Thyroid gland (tissue), 4 donors: ENCODE measurements around the gene SPATA13.

Source experiments
- POLR2A ChIP-seq, 2 donors: fragments of 450-650 bp; IDR thresholded peaks; one replicate each; pipeline ENCODE4 v1.6.1; 2017; ENCODE audit warnings: antibody characterized with exemption in 2 of 2, mild to moderate bottlenecking in 2 of 2, moderate library complexity in 1 of 2
- TF ChIP-seq, protein P1 (sequence below), 6 experiments: fragments of 200-600 bp in 3 of 6; fragments of 450-650 bp in 3 of 6; sonication (generic) in 3 of 6; IDR thresholded peaks; one replicate each; pipeline ENCODE4 v1.5.1; 2016 to 2019; ENCODE audit warnings: antibody characterized with exemption in 6 of 6, mild to moderate bottlenecking in 2 of 6, inconsistent platforms in 1 of 6, moderate library complexity in 1 of 6

DNA sequence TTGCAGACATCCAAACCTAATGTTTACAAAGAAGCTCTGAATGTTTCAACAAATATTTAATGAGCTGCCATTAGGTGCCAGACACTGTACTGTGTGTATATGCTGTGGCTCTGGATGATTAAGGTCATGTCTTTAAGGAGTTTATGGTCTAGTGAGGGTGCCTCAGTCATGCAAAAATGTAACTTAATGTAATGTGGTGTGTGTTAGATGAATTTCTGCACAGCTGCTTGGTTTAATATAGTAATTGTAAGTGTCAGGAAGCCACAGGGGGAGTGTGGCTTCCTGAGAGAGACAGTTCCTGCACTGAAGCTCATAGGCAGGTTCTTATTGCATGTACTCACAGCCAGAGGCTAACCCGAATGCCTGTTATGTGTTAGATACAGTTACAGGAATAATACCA is 43.3 kb downstream of the SPATA13 start:
- TF ChIP-seq POLR2A (IDR thresholded peaks at IDR 0.05): no peak
- TF ChIP-seq, protein P1, sequence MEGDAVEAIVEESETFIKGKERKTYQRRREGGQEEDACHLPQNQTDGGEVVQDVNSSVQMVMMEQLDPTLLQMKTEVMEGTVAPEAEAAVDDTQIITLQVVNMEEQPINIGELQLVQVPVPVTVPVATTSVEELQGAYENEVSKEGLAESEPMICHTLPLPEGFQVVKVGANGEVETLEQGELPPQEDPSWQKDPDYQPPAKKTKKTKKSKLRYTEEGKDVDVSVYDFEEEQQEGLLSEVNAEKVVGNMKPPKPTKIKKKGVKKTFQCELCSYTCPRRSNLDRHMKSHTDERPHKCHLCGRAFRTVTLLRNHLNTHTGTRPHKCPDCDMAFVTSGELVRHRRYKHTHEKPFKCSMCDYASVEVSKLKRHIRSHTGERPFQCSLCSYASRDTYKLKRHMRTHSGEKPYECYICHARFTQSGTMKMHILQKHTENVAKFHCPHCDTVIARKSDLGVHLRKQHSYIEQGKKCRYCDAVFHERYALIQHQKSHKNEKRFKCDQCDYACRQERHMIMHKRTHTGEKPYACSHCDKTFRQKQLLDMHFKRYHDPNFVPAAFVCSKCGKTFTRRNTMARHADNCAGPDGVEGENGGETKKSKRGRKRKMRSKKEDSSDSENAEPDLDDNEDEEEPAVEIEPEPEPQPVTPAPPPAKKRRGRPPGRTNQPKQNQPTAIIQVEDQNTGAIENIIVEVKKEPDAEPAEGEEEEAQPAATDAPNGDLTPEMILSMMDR (IDR thresholded peaks at IDR 0.05): no peak
